Mesenchymal stem cell (in vitro differentiated cells and primary cell): ENCODE results near the gene GGA1.

Experiments used
- DNase-seq: peaks from one replicate; pipeline ENCODE4 v3.0.0-alpha.2; 2013
- H2AFZ ChIP-seq: one replicate; pipeline ENCODE4 v1.6.1; 2013; ENCODE audit warnings: low read depth, mild to moderate bottlenecking, control low read depth, inconsistent platforms, low read length, moderate library complexity
- H2AK5ac ChIP-seq: 2 replicates; pipeline ENCODE4 v1.6.1; 2013; ENCODE audit warnings: low read length, moderate library complexity, mild to moderate bottlenecking, inconsistent platforms; ENCODE audit not compliant: severe bottlenecking
- H2BK120ac ChIP-seq: one replicate; pipeline ENCODE4 v1.6.1; 2013; ENCODE audit warnings: low read depth, mild to moderate bottlenecking, inconsistent platforms, low read length, moderate library complexity
- H2BK12ac ChIP-seq, 2 experiments: one replicate each; pipeline ENCODE4 v1.6.1; 2013; ENCODE audit warnings: inconsistent platforms in 2 of 2, low read length in 2 of 2, mild to moderate bottlenecking in 2 of 2, moderate library complexity in 2 of 2, control low read depth in 1 of 2
- H2BK15ac ChIP-seq: one replicate; pipeline ENCODE4 v1.6.1; 2013; ENCODE audit warnings: mild to moderate bottlenecking, low read depth, inconsistent platforms; ENCODE audit not compliant: poor library complexity, severe bottlenecking
- H2BK5ac ChIP-seq: 2 replicates; pipeline ENCODE4 v1.6.1; 2013; ENCODE audit warnings: low read depth, mild to moderate bottlenecking, low read length, control low read depth, inconsistent platforms; ENCODE audit not compliant: poor library complexity, severe bottlenecking
- H3K14ac ChIP-seq, 2 experiments: one replicate each; pipeline ENCODE4 v1.6.1; 2013; ENCODE audit warnings: inconsistent platforms in 2 of 2, low read length in 2 of 2, control low read depth in 1 of 2, mild to moderate bottlenecking in 1 of 2, moderate library complexity in 1 of 2
- H3K18ac ChIP-seq, 2 experiments: one replicate each; pipeline ENCODE4 v1.6.1; 2013; ENCODE audit warnings: inconsistent platforms in 2 of 2, low read length in 2 of 2, control low read depth in 1 of 2, low read depth in 1 of 2, mild to moderate bottlenecking in 1 of 2
- H3K23ac ChIP-seq, 2 experiments: one replicate each; pipeline ENCODE4 v1.6.1; 2013; ENCODE audit warnings: inconsistent platforms in 2 of 2, low read length in 2 of 2, mild to moderate bottlenecking in 2 of 2, moderate library complexity in 2 of 2, control low read depth in 1 of 2
- H3K27ac ChIP-seq: 2 replicates; pipeline ENCODE4 v1.5.1; 2013; ENCODE audit warnings: mild to moderate bottlenecking, moderate library complexity, low read length, control low read depth, inconsistent platforms; ENCODE audit not compliant: poor library complexity, severe bottlenecking
- H3K27me3 ChIP-seq, 2 experiments: 2 replicates each; pipeline versions ENCODE4 v1.6.1 to v1.7.0; 2013; ENCODE audit warnings: low read length in 2 of 2, mild to moderate bottlenecking in 2 of 2, moderate library complexity in 2 of 2, control low read depth in 1 of 2, inconsistent platforms in 1 of 2; ENCODE audit not compliant: control insufficient read depth in 1 of 2, insufficient read depth in 1 of 2
- H3K36me3 ChIP-seq, 2 experiments: 2 replicates each; pipeline versions ENCODE4 v1.6.1 to v1.7.0; 2013; ENCODE audit warnings: low read length in 2 of 2, control low read depth in 1 of 2, inconsistent platforms in 1 of 2, low read depth in 1 of 2, mild to moderate bottlenecking in 1 of 2; ENCODE audit not compliant: insufficient read depth in 2 of 2, control insufficient read depth in 1 of 2
- H3K4ac ChIP-seq, 2 experiments: one replicate each; pipeline ENCODE4 v1.6.1; 2013; ENCODE audit warnings: inconsistent platforms in 2 of 2, low read length in 2 of 2, mild to moderate bottlenecking in 2 of 2, moderate library complexity in 2 of 2, control low read depth in 1 of 2, low read depth in 1 of 2
- H3K4me1 ChIP-seq: 2 replicates; pipeline ENCODE4 v1.6.1; 2013; ENCODE audit warnings: low read depth, low read length, control low read depth; ENCODE audit not compliant: control insufficient read depth, insufficient read depth
- H3K4me2 ChIP-seq: 2 replicates; pipeline ENCODE4 v1.6.1; 2013; ENCODE audit warnings: low read length, mild to moderate bottlenecking, inconsistent platforms; ENCODE audit not compliant: poor library complexity, severe bottlenecking
- H3K4me3 ChIP-seq, 2 experiments: 2 replicates each; pipeline versions ENCODE4 v1.5.1 to v1.7.0; 2013; ENCODE audit warnings: low read length in 2 of 2, mild to moderate bottlenecking in 2 of 2, control low read depth in 1 of 2, low read depth in 1 of 2; ENCODE audit not compliant: insufficient read depth in 1 of 2
- H3K79me1 ChIP-seq: replicated peaks from 2 replicates; pipeline ENCODE4 v1.6.1; 2013; ENCODE audit warnings: mild to moderate bottlenecking, control low read depth, low read length, inconsistent platforms; ENCODE audit not compliant: poor library complexity, severe bottlenecking
- H3K9ac ChIP-seq: 2 replicates; pipeline ENCODE4 v1.7.0; 2013; ENCODE audit warnings: mild to moderate bottlenecking, low read length, moderate library complexity
- H3K9me3 ChIP-seq: 2 replicates; pipeline ENCODE4 v1.7.0; 2013; ENCODE audit warnings: mild to moderate bottlenecking, low read length; ENCODE audit not compliant: control insufficient read depth
- H4K8ac ChIP-seq: one replicate; pipeline ENCODE4 v1.6.1; 2013; ENCODE audit warnings: inconsistent platforms, mild to moderate bottlenecking, low read length, moderate library complexity
- H4K91ac ChIP-seq: one replicate; pipeline ENCODE4 v1.6.1; 2013; ENCODE audit warnings: mild to moderate bottlenecking, low read length, inconsistent platforms
- WGBS: methylation state at CpG from one replicate; pipeline ENCODE4 v1.1.7; 2013; ENCODE audit warnings: mixed read lengths; 5-methylcytosine and 5-hydroxymethylcytosine counted together

GGA1 gene

GRCh38 chr22:37581504-37581903, 27.1 kb upstream of the GGA1 start:
- DNase-seq = no peak
- H3K18ac ChIP-seq = peak overlapping the region in 1 of 2 experiments; percentile 48
- no peak overlapping the region for H2AFZ ChIP-seq
- H2BK5ac ChIP-seq = no peak overlapping the region
- 85% methylated on average over 7 of the region's 9 CpGs for WGBS
- H3K4me3 ChIP-seq = no peak overlapping the region
- peaks cover 0 to 4% of the 10 kb centered on the region in 2 experiments for H3K36me3 ChIP-seq
- no peak overlapping the region for H3K23ac ChIP-seq
- no peaks in the 10 kb centered on the region for H3K4me1 ChIP-seq
- no peaks in the 10 kb centered on the region for H3K9me3 ChIP-seq
- no peak overlapping the region for H3K14ac ChIP-seq
- no peak overlapping the region for H2BK15ac ChIP-seq
- H3K9ac ChIP-seq = no peak overlapping the region
- H2BK120ac ChIP-seq = no peak overlapping the region
- no peaks in the 10 kb centered on the region for H3K79me1 ChIP-seq
- H4K91ac ChIP-seq = peak overlapping the region; percentile 61
- H3K4ac ChIP-seq = no peak overlapping the region
- H2BK12ac ChIP-seq = no peak overlapping the region
- H2AK5ac ChIP-seq = no peak overlapping the region
- no peak overlapping the region for H3K4me2 ChIP-seq
- peaks cover 2 to 14% of the 10 kb centered on the region in 2 experiments for H3K27me3 ChIP-seq
- H3K27ac ChIP-seq = no peak overlapping the region
- no peak overlapping the region for H4K8ac ChIP-seq

GRCh38 chr22:37582526-37582925, 26.1 kb upstream of the GGA1 start:
- Histone ChIP-seq H2BK120ac (no peak overlapping the region), H3K14ac (no peak overlapping the region), H4K91ac (no peak overlapping the region), H2AFZ (no peak overlapping the region), H3K4me1 (no peaks in the 10 kb centered on the region), H2BK15ac (no peak overlapping the region), H3K27me3 (peaks cover 5 to 19% of the 10 kb centered on the region in 2 experiments), H3K18ac (no peak overlapping the region), H2AK5ac (no peak overlapping the region), H3K4me3 (no peak overlapping the region), H3K36me3 (peaks cover 0 to 4% of the 10 kb centered on the region in 2 experiments), H3K9ac (no peak overlapping the region), H3K23ac (no peak overlapping the region), H3K4me2 (no peak overlapping the region), H3K4ac (no peak overlapping the region), H4K8ac (no peak overlapping the region), H3K27ac (no peak overlapping the region), H3K79me1 (no peaks in the 10 kb centered on the region), H2BK12ac (no peak overlapping the region), H2BK5ac (no peak overlapping the region), H3K9me3 (no peaks in the 10 kb centered on the region)
- 85% methylated on average over 4 of the region's 4 CpGs for WGBS
- DNase-seq = no peak

GRCh38 chr22:37588546-37589215, 20.0 kb upstream of the GGA1 start:
- no peak overlapping the region for H3K18ac ChIP-seq
- no peak overlapping the region for H3K14ac ChIP-seq
- no peak overlapping the region for H3K4me2 ChIP-seq
- 79% methylated on average over 9 of the region's 11 CpGs for WGBS
- H4K8ac ChIP-seq = no peak overlapping the region
- H2BK12ac ChIP-seq = no peak overlapping the region
- no peak overlapping the region for H3K27ac ChIP-seq
- no peaks in the 10 kb centered on the region for H3K4me1 ChIP-seq
- no peak overlapping the region for H3K4ac ChIP-seq
- H2BK120ac ChIP-seq = no peak overlapping the region
- no peak overlapping the region for H3K9ac ChIP-seq
- no peak overlapping the region for H2BK5ac ChIP-seq
- H3K9me3 ChIP-seq = no peaks in the 10 kb centered on the region
- H2AK5ac ChIP-seq = no peak overlapping the region
- peaks cover 5 to 9% of the 10 kb centered on the region in 2 experiments for H3K27me3 ChIP-seq
- no peaks in the 10 kb centered on the region for H3K79me1 ChIP-seq
- no peak overlapping the region for H3K4me3 ChIP-seq
- DNase-seq = no peak
- no peak overlapping the region for H2BK15ac ChIP-seq
- no peak overlapping the region for H2AFZ ChIP-seq
- H3K23ac ChIP-seq = no peak overlapping the region
- no peaks in the 10 kb centered on the region for H3K36me3 ChIP-seq
- H4K91ac ChIP-seq = no peak overlapping the region

GRCh38 chr22:37589636-37590035, 19.0 kb upstream of the GGA1 start:
- H2BK5ac ChIP-seq = no peak overlapping the region
- H3K14ac ChIP-seq = no peak overlapping the region
- no peak overlapping the region for H2AFZ ChIP-seq
- 79% methylated on average over 5 of the region's 5 CpGs for WGBS
- no peak overlapping the region for H3K18ac ChIP-seq
- H3K9ac ChIP-seq = no peak overlapping the region
- no peak overlapping the region for H2BK15ac ChIP-seq
- no peak overlapping the region for H2BK12ac ChIP-seq
- no peak overlapping the region for H3K4me3 ChIP-seq
- no peak for DNase-seq
- no peak overlapping the region for H3K27ac ChIP-seq
- no peak overlapping the region for H3K23ac ChIP-seq
- no peak overlapping the region for H3K4me2 ChIP-seq
- peaks cover 5% of the 10 kb centered on the region in 2 experiments for H3K27me3 ChIP-seq
- H4K91ac ChIP-seq = no peak overlapping the region
- H3K36me3 ChIP-seq = no peaks in the 10 kb centered on the region
- H3K79me1 ChIP-seq = no peaks in the 10 kb centered on the region
- H3K4me1 ChIP-seq = no peaks in the 10 kb centered on the region
- H2AK5ac ChIP-seq = no peak overlapping the region
- H2BK120ac ChIP-seq = no peak overlapping the region
- H4K8ac ChIP-seq = no peak overlapping the region
- no peak overlapping the region for H3K4ac ChIP-seq
- no peaks in the 10 kb centered on the region for H3K9me3 ChIP-seq
